ENCODE data around the gene ZNF132. TPM values are rescaled to one million over a fixed set of nuclear protein-coding genes. Genes with fewer than 3 reads are reported as not detected.
"Not testable (repeated sequence)": the region's sequence is repeated elsewhere in the genome, so short reads cannot be mapped to it uniquely, and the experiment has no call there.

The ZNF132 gene
- total RNA-seq, 4 donors from 2014 or later: 4.4 to 19.8 (median 7.6) TPM

DNA sequence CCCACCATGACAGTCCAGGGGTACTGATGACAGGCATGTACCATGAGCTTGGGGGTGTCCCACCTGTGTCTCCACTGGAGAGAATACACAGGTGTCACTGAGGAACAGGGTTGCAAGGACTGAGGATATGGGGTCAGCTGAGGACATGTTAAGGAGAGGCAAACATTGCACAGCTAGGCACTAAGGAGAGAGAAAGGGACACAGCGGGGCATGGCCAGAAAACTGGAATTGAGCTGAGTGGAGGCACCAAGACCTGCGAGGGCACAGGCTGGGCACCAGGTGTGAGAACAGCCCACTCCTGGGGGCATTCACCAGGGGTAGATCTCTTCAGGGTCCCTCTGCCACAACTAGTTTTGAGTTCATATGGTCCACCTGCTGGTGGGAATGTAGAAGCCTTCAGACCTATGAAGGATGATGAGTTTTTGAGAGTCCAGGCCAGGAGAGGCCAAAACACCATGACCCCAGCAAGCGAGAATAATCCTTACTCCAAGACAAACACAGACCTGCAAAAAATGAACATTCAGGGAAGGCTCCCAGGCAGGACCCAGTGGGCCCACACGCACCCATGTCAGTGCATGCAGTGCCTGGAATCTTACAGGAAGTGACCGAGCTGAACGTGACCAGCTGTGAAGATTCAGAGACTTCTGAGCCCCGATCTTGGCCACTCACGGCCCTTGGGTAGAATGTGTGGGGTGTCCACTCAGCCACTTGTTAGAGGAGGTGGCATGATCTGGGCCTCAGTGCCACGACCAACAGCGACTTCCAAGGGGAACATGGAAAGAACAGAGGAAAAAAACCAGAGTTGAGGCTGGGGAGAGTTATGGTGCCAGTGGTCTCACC lies 32.9 kb downstream of the ZNF132 start:
- H3K9me3 ChIP-seq: no peaks in the 10 kb centered on the region
- DNase-seq: no peak
- no peaks in the 10 kb centered on the region for H3K36me3 ChIP-seq
- no peaks in the 10 kb centered on the region for H3K27me3 ChIP-seq
- TF ChIP-seq, protein P1, sequence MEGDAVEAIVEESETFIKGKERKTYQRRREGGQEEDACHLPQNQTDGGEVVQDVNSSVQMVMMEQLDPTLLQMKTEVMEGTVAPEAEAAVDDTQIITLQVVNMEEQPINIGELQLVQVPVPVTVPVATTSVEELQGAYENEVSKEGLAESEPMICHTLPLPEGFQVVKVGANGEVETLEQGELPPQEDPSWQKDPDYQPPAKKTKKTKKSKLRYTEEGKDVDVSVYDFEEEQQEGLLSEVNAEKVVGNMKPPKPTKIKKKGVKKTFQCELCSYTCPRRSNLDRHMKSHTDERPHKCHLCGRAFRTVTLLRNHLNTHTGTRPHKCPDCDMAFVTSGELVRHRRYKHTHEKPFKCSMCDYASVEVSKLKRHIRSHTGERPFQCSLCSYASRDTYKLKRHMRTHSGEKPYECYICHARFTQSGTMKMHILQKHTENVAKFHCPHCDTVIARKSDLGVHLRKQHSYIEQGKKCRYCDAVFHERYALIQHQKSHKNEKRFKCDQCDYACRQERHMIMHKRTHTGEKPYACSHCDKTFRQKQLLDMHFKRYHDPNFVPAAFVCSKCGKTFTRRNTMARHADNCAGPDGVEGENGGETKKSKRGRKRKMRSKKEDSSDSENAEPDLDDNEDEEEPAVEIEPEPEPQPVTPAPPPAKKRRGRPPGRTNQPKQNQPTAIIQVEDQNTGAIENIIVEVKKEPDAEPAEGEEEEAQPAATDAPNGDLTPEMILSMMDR (IDR thresholded peaks at IDR 0.05): no peak
- H3K4me1 ChIP-seq: peaks cover 0 to 12% of the 10 kb centered on the region in 2 donors
- intact Hi-C loops (cut with DNase I; ENCODE audit: low total_unique reads): no loop called here
- H3K4me3 ChIP-seq: peak overlapping the region; percentile 80 to 93
- no peak overlapping the region for H3K27ac ChIP-seq

DNA sequence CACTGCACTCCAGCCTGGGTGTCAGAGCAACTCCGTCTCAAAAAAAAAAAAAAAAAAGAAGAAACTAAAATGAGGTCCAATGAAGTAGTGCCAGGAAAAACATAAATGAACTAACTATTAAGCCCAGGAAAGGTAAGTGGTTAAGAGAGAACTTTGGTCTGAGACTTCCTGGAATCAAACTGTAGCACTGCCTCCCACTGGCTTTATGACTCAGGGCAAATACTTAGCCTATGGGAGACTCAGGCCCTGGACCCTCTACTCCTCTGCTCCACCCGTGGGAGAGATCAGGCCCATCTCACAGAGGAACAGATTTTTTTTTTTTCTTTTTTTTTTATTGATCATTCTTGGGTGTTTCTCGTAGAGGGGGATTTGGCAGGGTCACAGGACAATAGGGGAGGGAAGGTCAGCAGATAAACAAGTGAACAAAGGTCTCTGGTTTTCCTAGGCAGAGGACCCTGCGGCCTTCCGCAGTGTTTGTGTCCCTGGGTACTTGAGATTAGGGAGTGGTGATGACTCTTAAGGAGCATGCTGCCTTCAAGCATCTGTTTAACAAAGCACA lies 36.0 kb downstream of the ZNF132 start:
- H3K27me3 ChIP-seq; H3K27ac ChIP-seq; intact Hi-C loops (cut with DNase I; ENCODE audit: low total_unique reads); DNase-seq; H3K4me3 ChIP-seq; H3K9me3 ChIP-seq; H3K36me3 ChIP-seq: not testable (repeated sequence)
- peaks cover 0 to 13% of the 10 kb centered on the region in 2 donors for H3K4me1 ChIP-seq

DNA sequence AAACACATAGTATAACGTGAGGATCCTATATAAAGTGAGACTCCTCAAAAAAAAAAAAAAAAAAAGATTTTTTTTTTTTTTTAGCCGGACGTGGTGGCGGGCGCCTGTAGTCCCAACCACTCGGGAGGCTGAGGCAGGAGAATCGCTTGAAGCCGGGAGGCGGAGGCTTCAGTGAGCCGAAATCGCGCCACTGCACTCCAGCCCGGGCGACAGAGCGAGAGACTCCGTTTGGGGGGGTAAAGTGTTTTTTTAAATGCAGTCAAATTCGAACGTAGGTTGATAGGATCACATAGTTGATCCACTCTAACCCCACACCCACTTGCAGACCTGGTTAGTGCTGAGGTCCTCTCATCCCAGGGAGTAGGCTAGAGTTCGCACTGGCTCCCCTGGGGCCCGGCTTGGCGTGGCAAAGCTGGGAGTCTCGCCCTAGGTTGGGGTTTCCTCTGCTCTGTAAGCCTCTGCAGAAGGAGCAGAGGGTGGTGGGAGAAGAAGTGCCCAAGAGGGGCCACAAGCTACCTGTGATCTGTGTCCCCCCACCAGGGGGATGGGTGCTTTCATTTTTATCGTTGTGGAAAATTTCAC lies 38.0 kb downstream of the ZNF132 start:
- no peaks in the 10 kb centered on the region for H3K9me3 ChIP-seq
- H3K4me1 ChIP-seq: peaks cover 0 to 9% of the 10 kb centered on the region in 2 donors
- peak overlapping the region in 1 of 2 donors; percentile 68 for H3K27ac ChIP-seq
- peak overlapping the region; percentile 51 to 72 for H3K4me3 ChIP-seq
- no peak for DNase-seq
- intact Hi-C loops (cut with DNase I; ENCODE audit: low total_unique reads): no loop called here
- H3K36me3 ChIP-seq: no peaks in the 10 kb centered on the region
- H3K27me3 ChIP-seq: peaks cover 0 to under 1% of the 10 kb centered on the region in 2 donors
- TF ChIP-seq POLR2A (IDR thresholded peaks at IDR 0.05): no peak
- TF ChIP-seq, protein P1 (IDR thresholded peaks at IDR 0.05): no peak

DNA sequence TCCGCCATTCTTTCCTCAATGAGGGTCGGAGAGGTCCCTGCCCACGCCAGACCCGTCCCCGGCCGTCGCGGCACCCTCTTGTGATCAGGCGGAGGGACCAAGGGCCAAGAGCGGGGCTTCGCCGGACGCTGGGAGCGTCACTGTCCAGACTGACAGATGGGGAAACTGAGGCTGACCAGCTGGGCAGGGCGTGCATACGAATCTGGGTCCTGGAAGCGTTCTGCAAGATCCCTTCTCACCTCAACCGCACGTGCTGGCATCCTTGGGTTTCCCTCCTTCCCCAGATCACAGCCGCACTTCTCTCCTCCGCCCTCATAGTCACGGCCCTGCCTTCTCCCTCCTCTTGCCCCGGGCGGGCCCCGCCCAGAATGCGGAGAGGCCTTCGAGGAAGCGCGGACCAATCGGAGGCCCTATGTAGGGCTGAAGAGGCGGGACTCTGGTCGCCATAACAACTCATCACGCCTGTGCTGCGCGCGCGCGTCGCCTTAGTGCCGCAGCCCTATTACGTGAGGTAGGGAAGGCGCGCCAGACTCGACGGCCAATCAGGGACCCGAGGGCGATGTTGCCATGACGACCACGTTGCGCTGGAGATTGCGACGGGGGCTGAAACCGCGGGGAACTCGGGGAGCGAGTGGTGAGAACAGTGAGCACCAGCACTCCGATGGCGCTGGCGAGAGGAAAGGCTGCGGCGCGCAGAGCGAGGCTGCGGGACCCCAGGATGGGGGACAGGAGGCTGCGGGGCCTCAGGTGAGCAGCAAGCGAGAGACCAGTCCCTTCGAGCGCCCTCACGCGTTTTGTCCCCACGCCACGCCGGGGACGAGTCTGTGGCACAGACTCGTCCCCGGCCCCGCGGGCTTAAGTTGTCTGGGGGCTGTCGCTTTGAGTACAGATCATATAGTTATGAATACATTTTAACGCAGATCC lies 38.8 kb downstream of the ZNF132 start:
- peak; percentile 38 to 59 for TF ChIP-seq POLR2A (IDR thresholded peaks at IDR 0.05)
- TF ChIP-seq, protein P1 (IDR thresholded peaks at IDR 0.05): peak in 1 of 4 experiments; percentile 10
- intact Hi-C loops (cut with DNase I; ENCODE audit: low total_unique reads): no loop called here
- Histone ChIP-seq H3K4me1 (peaks cover 0 to 10% of the 10 kb centered on the region in 2 donors), H3K9me3 (no peaks in the 10 kb centered on the region), H3K36me3 (no peaks in the 10 kb centered on the region), H3K27me3 (peaks cover 0 to 5% of the 10 kb centered on the region in 2 donors), H3K4me3 (peak overlapping the region; percentile 51 to 72), H3K27ac (peak overlapping the region; percentile 47 to 68)
- DNase-seq: peak; percentile 99 to 100

DNA sequence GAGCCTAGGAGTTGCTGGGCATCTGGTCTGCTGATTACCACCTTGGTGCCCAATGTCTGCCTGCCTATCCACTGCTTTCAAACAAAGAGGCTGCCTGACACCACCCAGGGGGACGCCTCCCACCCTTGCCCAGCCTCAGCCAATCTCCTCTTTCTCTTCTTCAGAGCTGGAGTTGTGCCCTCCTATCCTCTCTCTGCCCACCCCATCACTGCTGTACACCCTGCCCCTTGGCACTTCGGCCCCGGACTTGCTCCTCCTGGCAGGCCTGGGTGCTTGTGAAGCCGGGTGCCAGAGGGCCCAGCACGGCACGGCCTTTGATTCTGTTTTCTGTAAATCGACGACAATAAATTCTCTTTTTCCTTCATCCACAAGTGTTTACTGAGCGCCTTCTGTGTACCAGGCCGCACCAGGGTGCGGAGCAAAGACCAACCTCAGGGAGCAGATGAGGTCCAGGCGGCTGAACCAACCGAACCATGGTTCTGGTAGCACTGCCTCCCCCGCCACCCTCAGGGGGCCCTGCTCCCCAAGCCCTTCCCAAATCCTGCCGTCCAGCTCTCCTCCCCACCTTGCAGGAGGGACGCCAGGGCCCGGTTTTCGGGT lies 39.5 kb downstream of the ZNF132 start:
- no peak for TF ChIP-seq POLR2A (IDR thresholded peaks at IDR 0.05)
- TF ChIP-seq, protein P1 (IDR thresholded peaks at IDR 0.05): no peak
- Histone ChIP-seq H3K36me3 (no peaks in the 10 kb centered on the region), H3K9me3 (no peaks in the 10 kb centered on the region), H3K4me1 (peaks cover 0 to 12% of the 10 kb centered on the region in 2 donors), H3K27me3 (peaks cover 0 to 5% of the 10 kb centered on the region in 2 donors), H3K4me3 (peak overlapping the region; percentile 44 to 72), H3K27ac (peak overlapping the region; percentile 30 to 33)
- intact Hi-C loops (cut with DNase I; ENCODE audit: low total_unique reads): no loop called here
- DNase-seq: no peak

Measured in uterus (tissue), 4 donors.